ENCODE measurements around the gene TRIM51G.
"Not testable (repeated sequence)": the region's sequence is repeated elsewhere in the genome, so short reads cannot be mapped to it uniquely, and the experiment has no call there.

The TRIM51G gene

GRCh38 chr11:48983785-48984184 is at the start of gene TRIM51G:
Gene TRIM51G, minus strand, starts transcription at chr11:48983885. Its CDS starts 2,190 bp downstream, at chr11:48981695.
- DNase-seq (ENCODE audit: low spot score) = not testable (repeated sequence)

- not testable (repeated sequence) for DNase-seq (ENCODE audit: low spot score)
Observed at GRCh38 chr11:49028523-49028922, 44.8 kb upstream of the TRIM51G start, which contains the start of gene TRIM49B. Gene TRIM49B, plus strand, starts transcription at chr11:49028823. Its CDS starts 2,777 bp downstream, at chr11:49031600.

- DNase-seq (ENCODE audit: low spot score) = not testable (repeated sequence)
Observed at GRCh38 chr11:48968592-48968991, 15.1 kb downstream of the TRIM51G start.

GRCh38 chr11:48955315-48956049 is 28.2 kb downstream of the TRIM51G start:
- not testable (repeated sequence) for DNase-seq (ENCODE audit: low spot score)

- DNase-seq (ENCODE audit: low spot score) = not testable (repeated sequence)
Observed at GRCh38 chr11:48945796-48946195, 37.9 kb downstream of the TRIM51G start.
